Gastrocnemius medialis (tissue), 4 donors: ENCODE measurements around the gene SEC61B. TPM values are rescaled to one million over a fixed set of nuclear protein-coding genes. Genes with fewer than 3 reads are reported as not detected.
A peak's percentile ranks its signal among the peaks of the same experiment; 100 is the strongest.

Experiments
- ATAC-seq, 2 donors: fragments of 150-250 bp; one replicate each; pipeline ENCODE4 v1.9.1; 2016
- DNase-seq, 2 donors: peaks; one replicate each; pipeline ENCODE4 v3.0.0-alpha.2; 2019
- H3K27ac ChIP-seq, 4 donors: fragments of 200-600 bp; sonication (generic); 1 replicate in 1 of 4; 2 replicates in 3 of 4; pipeline ENCODE4 v1.5.1; 2016 to 2018; ENCODE audit warnings: mild to moderate bottlenecking in 2 of 4, moderate library complexity in 1 of 4
- H3K27me3 ChIP-seq, 3 donors: fragments of 200-600 bp; sonication (generic) in 2 of 3; 1 replicate in 1 of 3; 2 replicates in 2 of 3; pipeline versions ENCODE4 v1.5.1 to v1.6.0; 2016 to 2019; ENCODE audit warnings: mild to moderate bottlenecking in 1 of 3, moderate library complexity in 1 of 3
- H3K36me3 ChIP-seq, 2 donors: fragments of 200-600 bp; sonication (generic) in 1 of 2; one replicate each; pipeline ENCODE4 v1.5.1; 2017 to 2018
- H3K4me1 ChIP-seq, 2 donors: fragments of 200-600 bp; sonication (generic) in 1 of 2; one replicate each; pipeline ENCODE4 v1.5.1; 2016 to 2017; ENCODE audit warnings: mild to moderate bottlenecking in 2 of 2
- H3K4me3 ChIP-seq, 4 donors: fragments of 200-600 bp; sonication (generic) in 3 of 4; 1 replicate in 1 of 4; 2 replicates in 3 of 4; pipeline ENCODE4 v1.5.1; 2016 to 2019; ENCODE audit warnings: mild to moderate bottlenecking in 2 of 4
- H3K9me3 ChIP-seq, 3 donors: fragments of 200-600 bp; sonication (generic) in 2 of 3; 1 replicate in 1 of 3; 2 replicates in 2 of 3; pipeline ENCODE4 v1.5.1; 2016 to 2019
- CTCF ChIP-seq, 5 experiments: fragments of 450-650 bp in 3 of 5; fragments of 200-600 bp in 2 of 5; sonication (generic) in 2 of 5; IDR thresholded peaks in 4 of 5; conservative IDR thresholded peaks in 1 of 5; 1 replicate in 4 of 5; 2 replicates in 1 of 5; pipeline ENCODE4 v1.5.1; 2016 to 2019; ENCODE audit warnings: antibody characterized with exemption in 5 of 5, mild to moderate bottlenecking in 3 of 5, moderate library complexity in 3 of 5
- POLR2A ChIP-seq, 2 donors: fragments of 450-650 bp; IDR thresholded peaks; one replicate each; pipeline ENCODE4 v1.6.1; 2017; ENCODE audit warnings: antibody characterized with exemption in 2 of 2, mild to moderate bottlenecking in 2 of 2, moderate library complexity in 2 of 2
- in situ Hi-C, 4 donors: fragments of 200-750 bp; cut with MboI; loops; one replicate each; pipeline versions ENCODE4 v1.15.0 to v1.8.0; 2017; ENCODE audit warnings: low sequenced_read_pairs in 4 of 4
- intact Hi-C: fragments of 100-400 bp; cut with DNase I; formaldehyde crosslinking; loops from one replicate; pipeline ENCODE4 v1.15.1; 2023; ENCODE audit warnings: low total_unique reads
- total RNA-seq, 4 donors: library from RNA; depleted of rRNA; stranded (reverse); fragments of >200 nt; gene quantifications; one replicate each; pipeline versions ENCODE4 v1.1.0 to v1.2.3, GENCODE V29; 2016

Gene SEC61B
- total RNA-seq, 4 donors from 2014 or later = 20.5 to 50.5 (median 24.9) TPM

DNA sequence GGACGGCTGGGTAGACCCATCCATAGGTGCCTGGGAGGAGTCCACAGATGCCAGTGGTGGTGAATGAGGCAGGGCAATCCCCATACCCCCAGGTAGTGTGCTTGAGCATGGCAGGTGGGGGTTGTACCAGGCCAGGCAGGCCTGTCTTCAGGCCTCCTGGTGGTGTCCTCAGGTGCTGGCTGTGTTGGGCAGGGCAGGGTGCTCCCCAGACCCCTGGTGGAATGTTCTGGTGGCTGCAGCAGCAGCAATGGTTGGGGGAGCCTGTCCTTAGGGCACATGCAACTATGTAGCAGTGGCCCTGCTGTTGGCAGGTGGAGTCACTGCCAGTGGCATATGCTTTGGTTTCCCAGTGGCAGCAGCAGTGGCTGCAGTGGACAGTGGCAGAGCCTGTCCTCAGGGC, 10.3 kb upstream of the SEC61B start:
- Histone ChIP-seq H3K9me3 (no peaks in the 10 kb centered on the region), H3K27ac (no peak overlapping the region), H3K4me3 (no peak overlapping the region), H3K27me3 (no peaks in the 10 kb centered on the region), H3K4me1 (peaks cover 5 to 10% of the 10 kb centered on the region in 2 donors), H3K36me3 (no peaks in the 10 kb centered on the region)
- in situ Hi-C loops = loop anchor here in 1 of 4 donors (25.0 kb wide), 1 partner anchor 601 kb away; the partner anchor contains the start of gene NR4A3
- DNase-seq (no peak), ATAC-seq (no peak)
- TF ChIP-seq POLR2A (IDR thresholded peaks at IDR 0.05) (no peak), CTCF (IDR thresholded peaks at IDR 0.05 in 4 of 5, conservative IDR thresholded peaks at IDR 0.05 in 1 of 5) (no peak)
- intact Hi-C loops = no loop called here

- Histone ChIP-seq H3K27ac (no peak overlapping the region), H3K9me3 (no peaks in the 10 kb centered on the region), H3K27me3 (no peaks in the 10 kb centered on the region), H3K36me3 (peaks cover 0 to 4% of the 10 kb centered on the region in 2 donors), H3K4me3 (no peak overlapping the region), H3K4me1 (peaks cover 19 to 23% of the 10 kb centered on the region in 2 donors)
- intact Hi-C loops = no loop called here
- no peak for TF ChIP-seq CTCF (IDR thresholded peaks at IDR 0.05 in 4 of 5, conservative IDR thresholded peaks at IDR 0.05 in 1 of 5)
- no peak for TF ChIP-seq POLR2A (IDR thresholded peaks at IDR 0.05)
- in situ Hi-C loops = loop anchor here in 1 of 4 donors (25.0 kb wide), 1 partner anchor 599 kb away; the partner anchor contains the start of gene NR4A3
- ATAC-seq (no peak), DNase-seq (no peak)
These were observed 8.9 kb upstream of the SEC61B start for GRCh38 chr9:99213197-99213596.

- intact Hi-C loops (no loop called here), in situ Hi-C loops (loop anchor here in 1 of 4 donors (25.0 kb wide), 1 partner anchor 596 kb away; the partner anchor contains the start of gene NR4A3)
- H3K4me1 ChIP-seq = peaks cover 37 to 46% of the 10 kb centered on the region in 2 donors
- peak overlapping the region in 1 of 4 donors; percentile 21 for H3K27ac ChIP-seq
- DNase-seq = no peak
- ATAC-seq = no peak
- H3K4me3 ChIP-seq = no peak overlapping the region
- no peaks in the 10 kb centered on the region for H3K27me3 ChIP-seq
- peaks cover 0 to 10% of the 10 kb centered on the region in 2 donors for H3K36me3 ChIP-seq
- H3K9me3 ChIP-seq = no peaks in the 10 kb centered on the region
- TF ChIP-seq CTCF (IDR thresholded peaks at IDR 0.05 in 4 of 5, conservative IDR thresholded peaks at IDR 0.05 in 1 of 5) = no peak
- no peak for TF ChIP-seq POLR2A (IDR thresholded peaks at IDR 0.05)
These were observed 6.0 kb upstream of the SEC61B start for GRCh38 chr9:99216073-99216472.

GRCh38 chr9:99220011-99220410, 2.1 kb upstream of the SEC61B start:
- TF ChIP-seq POLR2A (IDR thresholded peaks at IDR 0.05) (no peak), CTCF (IDR thresholded peaks at IDR 0.05 in 4 of 5, conservative IDR thresholded peaks at IDR 0.05 in 1 of 5) (no peak)
- Histone ChIP-seq H3K4me1 (peaks cover 59 to 69% of the 10 kb centered on the region in 2 donors), H3K36me3 (peaks cover 0 to 10% of the 10 kb centered on the region in 2 donors), H3K4me3 (peak overlapping the region; percentile 89 to 98 (median 94)), H3K27me3 (no peaks in the 10 kb centered on the region), H3K27ac (peak overlapping the region; percentile 88 to 98 (median 96)), H3K9me3 (no peaks in the 10 kb centered on the region)
- DNase-seq (no peak), ATAC-seq (no peak)
- in situ Hi-C loops = loop anchor here in 1 of 4 donors (25.0 kb wide), 1 partner anchor 592 kb away; the partner anchor contains the start of gene NR4A3
- intact Hi-C loops = loop anchor here (5.0 to 10.0 kb wide), 4 partner anchors 113 to 1135 kb away; partner anchors contain the start of genes ERP44, INVS, TEX10 and TGFBR1
